NCI-H1694 treated with DMSO at 0.1 percent for 48 hours (cell line): ENCODE data around the gene STMN3.

ENCODE experiments used
- DNase-seq: peaks from one replicate; lab custom pipeline; 2025; lab: John Stamatoyannopoulos, UW

The STMN3 gene

GRCh38 chr20:63692436-63693082, 39.3 kb upstream of the STMN3 start:
- no peak for DNase-seq

GRCh38 chr20:63691711-63692435, 38.6 kb upstream of the STMN3 start:
- DNase-seq: no peak

GRCh38 chr20:63690898-63691710, 37.9 kb upstream of the STMN3 start:
- DNase-seq: no peak

GRCh38 chr20:63690003-63690897, 37.0 kb upstream of the STMN3 start:
- no peak for DNase-seq

GRCh38 chr20:63689046-63690002, 36.1 kb upstream of the STMN3 start:
- no peak for DNase-seq

- DNase-seq: no peak
Observed at GRCh38 chr20:63688228-63689045, 35.2 kb upstream of the STMN3 start.

- DNase-seq: no peak
Observed at GRCh38 chr20:63687419-63688178, 34.4 kb upstream of the STMN3 start.

GRCh38 chr20:63686492-63687321, 33.5 kb upstream of the STMN3 start:
- no peak for DNase-seq

- DNase-seq: no peak
Observed at GRCh38 chr20:63686094-63686491, 32.9 kb upstream of the STMN3 start.

GRCh38 chr20:63685269-63686026, 32.2 kb upstream of the STMN3 start:
- no peak for DNase-seq

GRCh38 chr20:63682384-63683139, 29.3 kb upstream of the STMN3 start:
- no peak for DNase-seq

GRCh38 chr20:63681609-63682142, 28.5 kb upstream of the STMN3 start:
- no peak for DNase-seq

- DNase-seq: no peak
Observed at GRCh38 chr20:63680857-63681608, 27.8 kb upstream of the STMN3 start.

- DNase-seq: no peak
Observed at GRCh38 chr20:63680427-63680826, 27.2 kb upstream of the STMN3 start.

GRCh38 chr20:63679799-63680305, 26.6 kb upstream of the STMN3 start:
- DNase-seq: no peak
